Nephron (organoid): ENCODE results near the gene RUNX2.
A peak's percentile ranks its signal among the peaks of the same experiment; 100 is the strongest.

ENCODE experiments used
- H3K27ac Mint-ChIP-seq, 3 experiments: 2 replicates each; pipeline ENCODE4 v1.8.0; 2020; ENCODE audit warnings: mixed read lengths in 3 of 3, mild to moderate bottlenecking in 2 of 3, moderate library complexity in 1 of 3
- H3K27me3 Mint-ChIP-seq: 2 replicates; pipeline ENCODE4 v1.8.0; 2021; ENCODE audit warnings: low read depth, mild to moderate bottlenecking, moderate library complexity, mixed read lengths
- H3K36me3 Mint-ChIP-seq: 2 replicates; pipeline ENCODE4 v1.8.0; 2020; ENCODE audit warnings: low read depth, mixed read lengths
- H3K4me1 Mint-ChIP-seq: 2 replicates; pipeline ENCODE4 v1.8.0; 2020; ENCODE audit warnings: mixed read lengths
- H3K4me3 Mint-ChIP-seq, 3 experiments: 2 replicates each; pipeline ENCODE4 v1.8.0; 2020; ENCODE audit warnings: mild to moderate bottlenecking in 3 of 3, mixed read lengths in 3 of 3, moderate library complexity in 2 of 3
- H3K9me3 Mint-ChIP-seq: 2 replicates; pipeline ENCODE4 v1.8.0; 2020; ENCODE audit warnings: mixed read lengths
- CTCF ChIP-seq, 3 experiments: fragments of 200-600 bp; sonication (generic); IDR thresholded peaks; one replicate each; pipeline ENCODE4 v1.5.0; 2021; ENCODE audit warnings: antibody characterized with exemption in 3 of 3; ENCODE audit not compliant: unreplicated experiment in 3 of 3

RUNX2 gene

GRCh38 chr6:45644720-45645119 lies 316.6 kb downstream of the RUNX2 start:
- H3K9me3 Mint-ChIP-seq: no peaks in the 10 kb centered on the region
- no peak for TF ChIP-seq CTCF (IDR thresholded peaks at IDR 0.05; ENCODE audit: unreplicated experiment in 3 of 3)

GRCh38 chr6:45645302-45645701 lies 317.2 kb downstream of the RUNX2 start:
- Mint-ChIP-seq H3K4me3 (no peak overlapping the region), H3K27me3 (peaks cover 34% of the 10 kb centered on the region), H3K36me3 (no peaks in the 10 kb centered on the region), H3K27ac (no peak overlapping the region), H3K9me3 (no peaks in the 10 kb centered on the region), H3K4me1 (peaks cover 35% of the 10 kb centered on the region)
- no peak for TF ChIP-seq CTCF (IDR thresholded peaks at IDR 0.05; ENCODE audit: unreplicated experiment in 3 of 3)

More at GRCh38 chr6:45644720-45645119, 316.6 kb downstream of the RUNX2 start:
- Mint-ChIP-seq H3K27ac (no peak overlapping the region), H3K36me3 (no peaks in the 10 kb centered on the region), H3K4me3 (no peak overlapping the region), H3K4me1 (peaks cover 36% of the 10 kb centered on the region), H3K27me3 (peaks cover 35% of the 10 kb centered on the region)

GRCh38 chr6:45647341-45648261 lies 319.5 kb downstream of the RUNX2 start:
- H3K27ac Mint-ChIP-seq: peak overlapping the region; percentile 39 to 78 (median 67)
- peaks cover 36% of the 10 kb centered on the region for H3K27me3 Mint-ChIP-seq
- H3K9me3 Mint-ChIP-seq: no peaks in the 10 kb centered on the region
- peaks cover 38% of the 10 kb centered on the region for H3K4me1 Mint-ChIP-seq
- TF ChIP-seq CTCF (IDR thresholded peaks at IDR 0.05; ENCODE audit: unreplicated experiment in 3 of 3): no peak
- no peak overlapping the region for H3K4me3 Mint-ChIP-seq
- no peaks in the 10 kb centered on the region for H3K36me3 Mint-ChIP-seq

GRCh38 chr6:45648262-45648620 lies 320.1 kb downstream of the RUNX2 start:
- peaks cover 38% of the 10 kb centered on the region for H3K4me1 Mint-ChIP-seq
- H3K4me3 Mint-ChIP-seq: no peak overlapping the region
- H3K27ac Mint-ChIP-seq: peak overlapping the region; percentile 39 to 78 (median 67)
- no peak for TF ChIP-seq CTCF (IDR thresholded peaks at IDR 0.05; ENCODE audit: unreplicated experiment in 3 of 3)
- no peaks in the 10 kb centered on the region for H3K9me3 Mint-ChIP-seq
- peaks cover 36% of the 10 kb centered on the region for H3K27me3 Mint-ChIP-seq
- H3K36me3 Mint-ChIP-seq: no peaks in the 10 kb centered on the region

GRCh38 chr6:45650524-45651135 lies 322.5 kb downstream of the RUNX2 start:
- H3K27me3 Mint-ChIP-seq: peaks cover 26% of the 10 kb centered on the region
- H3K4me1 Mint-ChIP-seq: peaks cover 38% of the 10 kb centered on the region
- H3K9me3 Mint-ChIP-seq: no peaks in the 10 kb centered on the region
- H3K36me3 Mint-ChIP-seq: no peaks in the 10 kb centered on the region
- peak overlapping the region; percentile 9 to 59 (median 14) for H3K27ac Mint-ChIP-seq
- H3K4me3 Mint-ChIP-seq: no peak overlapping the region
- TF ChIP-seq CTCF (IDR thresholded peaks at IDR 0.05; ENCODE audit: unreplicated experiment in 3 of 3): no peak
